GM12865 (cell line): ENCODE results near the gene ATP8A1.

Source experiments
- DNase-seq: peaks from one replicate; pipeline ENCODE4 v3.0.0; 2010; ENCODE audit warnings: low read depth
- H3K4me3 ChIP-seq: 2 replicates; pipeline ENCODE4 v1.5.1; 2011; ENCODE audit warnings: mild to moderate bottlenecking, low read depth, low read length, control low read depth
- CTCF ChIP-seq: IDR thresholded peaks from 2 replicates; pipeline ENCODE4 v1.5.1; 2011; ENCODE audit warnings: low read length, control low read depth, low read depth, inconsistent platforms; ENCODE audit not compliant: insufficient read depth; ENCODE audit errors: missing control alignments

The ATP8A1 gene

DNA sequence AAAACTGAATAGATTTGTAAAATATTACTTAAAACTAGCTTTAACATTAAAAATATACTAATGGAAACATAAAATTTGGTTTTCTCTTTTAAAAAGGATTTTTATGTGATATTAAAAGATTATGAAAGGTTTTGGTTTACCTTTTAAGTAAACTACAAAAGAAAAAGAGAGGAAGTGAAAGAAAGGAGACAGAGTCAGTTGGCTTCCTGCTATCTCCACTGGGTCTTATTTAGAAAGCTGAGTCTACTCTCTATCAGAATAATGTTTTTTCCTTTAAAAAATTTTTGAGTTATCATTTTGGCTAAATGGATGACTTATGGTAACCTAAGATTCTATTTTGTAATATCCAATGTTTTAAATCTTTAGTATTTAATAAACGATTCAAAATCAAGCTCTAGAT lies 21.6 kb upstream of the ATP8A1 start:
- DNase-seq, result no peak
- H3K4me3 ChIP-seq, result no peak overlapping the region
- TF ChIP-seq CTCF, result no peak

- DNase-seq, result no peak
- no peak overlapping the region for H3K4me3 ChIP-seq
- no peak for TF ChIP-seq CTCF
Measured at GRCh38 chr4:42676066-42676951, 19.4 kb upstream of the ATP8A1 start.

GRCh38 chr4:42673082-42673425 lies 16.1 kb upstream of the ATP8A1 start:
- no peak for DNase-seq
- H3K4me3 ChIP-seq, result no peak overlapping the region
- TF ChIP-seq CTCF, result no peak

DNA sequence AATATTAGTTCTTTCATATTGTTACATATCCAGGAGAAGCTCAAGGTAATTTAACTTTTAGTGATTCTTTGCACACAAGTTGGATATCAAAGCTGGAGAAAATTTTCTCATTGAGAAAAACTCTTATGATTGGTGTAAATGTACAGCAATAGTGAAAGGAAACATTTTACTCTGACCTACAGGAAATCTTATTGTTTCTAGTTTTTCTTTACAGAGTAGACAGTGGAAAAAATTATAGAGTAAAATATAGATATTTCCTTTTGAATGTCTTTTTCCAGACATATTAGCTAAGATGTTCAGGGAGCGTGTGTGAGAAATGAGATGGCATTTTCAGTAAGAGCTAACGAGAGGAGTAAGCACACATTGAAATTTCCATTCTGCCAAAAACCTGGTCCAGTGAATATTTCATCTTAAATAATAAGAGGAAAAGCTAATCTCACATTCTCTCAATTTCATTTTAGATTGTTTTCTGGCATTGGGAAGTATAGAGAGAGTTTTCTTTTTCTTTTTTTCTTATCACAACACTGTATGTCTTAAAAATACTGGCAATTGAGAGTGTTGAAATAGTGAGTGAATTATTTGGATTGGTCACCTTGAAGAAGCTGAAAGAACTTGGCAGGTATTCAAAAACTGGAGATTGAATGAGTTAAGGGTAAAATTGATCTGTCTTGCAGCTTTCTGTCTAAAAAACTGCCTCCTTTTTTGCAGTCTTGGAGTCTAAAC lies 15.6 kb upstream of the ATP8A1 start:
- TF ChIP-seq CTCF, result no peak
- H3K4me3 ChIP-seq, result no peak overlapping the region
- DNase-seq, result no peak

GRCh38 chr4:42671431-42672194 lies 14.7 kb upstream of the ATP8A1 start:
- DNase-seq, result peak; percentile 57

DNA sequence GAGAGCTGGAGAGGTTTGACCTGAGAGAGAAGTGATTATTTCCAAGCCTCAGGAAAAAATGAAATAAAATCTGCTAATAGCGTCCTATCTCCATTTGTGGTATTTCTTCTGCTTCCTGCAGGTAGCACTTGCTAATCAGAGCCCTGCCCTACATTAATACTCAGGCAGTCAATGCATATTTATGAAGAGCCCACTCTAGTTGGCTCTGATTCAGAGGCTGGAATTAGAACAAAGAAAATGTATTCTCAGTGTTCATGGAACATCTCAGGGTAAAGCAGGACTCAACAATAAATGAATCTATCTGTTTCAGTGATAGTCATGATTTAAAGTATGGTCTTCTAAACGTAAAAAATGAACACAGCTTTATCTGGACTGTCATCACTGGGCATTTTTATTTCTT lies 1.4 kb upstream of the ATP8A1 start:
- no peak for TF ChIP-seq CTCF
- H3K4me3 ChIP-seq, result no peak overlapping the region

More at GRCh38 chr4:42671431-42672194, 14.7 kb upstream of the ATP8A1 start:
- H3K4me3 ChIP-seq, result no peak overlapping the region
- no peak for TF ChIP-seq CTCF

More for the DNA sequence above, 1.4 kb upstream of the ATP8A1 start:
- no peak for DNase-seq
